Epithelial cell of esophagus (primary cell): ENCODE data around the gene TEK.
A peak's percentile ranks its signal among the peaks of the same experiment; 100 is the strongest.

ENCODE experiments used
- DNase-seq: peaks from one replicate; pipeline ENCODE4 v3.0.0; 2010; ENCODE audit warnings: low read depth
- H3K4me3 ChIP-seq: 2 replicates; pipeline ENCODE4 v1.5.1; 2011; ENCODE audit warnings: mild to moderate bottlenecking, low read length, control low read depth
- CTCF ChIP-seq: IDR thresholded peaks from 2 replicates; pipeline ENCODE4 v1.5.1; 2011; ENCODE audit warnings: low read depth, mild to moderate bottlenecking, low read length, control low read depth, inconsistent platforms; ENCODE audit not compliant: insufficient read depth; ENCODE audit errors: missing control alignments

TEK gene

GRCh38 chr9:27247756-27248155, 138.7 kb downstream of the TEK start:
- peak; percentile 86 for TF ChIP-seq CTCF
- DNase-seq: peak; percentile 66
- no peak overlapping the region for H3K4me3 ChIP-seq

GRCh38 chr9:27248702-27249101, 139.7 kb downstream of the TEK start:
- TF ChIP-seq CTCF: no peak
- no peak for DNase-seq
- H3K4me3 ChIP-seq: no peak overlapping the region

- no peak for DNase-seq
- H3K4me3 ChIP-seq: no peak overlapping the region
- TF ChIP-seq CTCF: no peak
Measured at GRCh38 chr9:27258662-27259061, 149.6 kb downstream of the TEK start.

- no peak overlapping the region for H3K4me3 ChIP-seq
- DNase-seq: no peak
- no peak for TF ChIP-seq CTCF
Measured at GRCh38 chr9:27260789-27261516, 151.9 kb downstream of the TEK start.

GRCh38 chr9:27261517-27262211, 152.6 kb downstream of the TEK start:
- no peak for TF ChIP-seq CTCF
- DNase-seq: peak; percentile 86
- no peak overlapping the region for H3K4me3 ChIP-seq

- H3K4me3 ChIP-seq: no peak overlapping the region
- DNase-seq: no peak
- TF ChIP-seq CTCF: no peak
Measured at GRCh38 chr9:27272103-27272502, 163.1 kb downstream of the TEK start.
